ENCODE measurements around the gene OR10H4. TPM values are rescaled to one million over a fixed set of nuclear protein-coding genes. Genes with fewer than 3 reads are reported as not detected.
"Not testable (repeated sequence)": the region's sequence is repeated elsewhere in the genome, so short reads cannot be mapped to it uniquely, and the experiment has no call there.

Gene OR10H4
- total RNA-seq, 1 donor: not detected

- DNase-seq (ENCODE audit: low read depth in 2 of 3, low spot score in 2 of 3): no peak
Measured at GRCh38 chr19:15937771-15938170, 11.0 kb upstream of the OR10H4 start.

- DNase-seq (ENCODE audit: low read depth in 2 of 3, low spot score in 2 of 3): no peak
Measured at GRCh38 chr19:15944401-15944800, 4.4 kb upstream of the OR10H4 start.

- DNase-seq (ENCODE audit: low read depth in 2 of 3, low spot score in 2 of 3): no peak
Measured at GRCh38 chr19:15945301-15945700, 3.5 kb upstream of the OR10H4 start.

- DNase-seq (ENCODE audit: low read depth in 2 of 3, low spot score in 2 of 3): no peak
Measured at GRCh38 chr19:15954820-15955219, 6.0 kb downstream of the OR10H4 start.

GRCh38 chr19:15962319-15962718 is 13.5 kb downstream of the OR10H4 start:
- no peak for DNase-seq (ENCODE audit: low read depth in 2 of 3, low spot score in 2 of 3)

- DNase-seq (ENCODE audit: low read depth in 2 of 3, low spot score in 2 of 3): no peak
Measured at GRCh38 chr19:15964231-15964630, 15.4 kb downstream of the OR10H4 start.

- DNase-seq (ENCODE audit: low read depth in 2 of 3, low spot score in 2 of 3): no peak
Measured at GRCh38 chr19:15971224-15971780, 22.5 kb downstream of the OR10H4 start.

- DNase-seq (ENCODE audit: low read depth in 2 of 3, low spot score in 2 of 3): not testable (repeated sequence)
Measured at GRCh38 chr19:15972043-15972442, 23.2 kb downstream of the OR10H4 start.

GRCh38 chr19:15974856-15975255 is 26.0 kb downstream of the OR10H4 start:
- no peak for DNase-seq (ENCODE audit: low read depth in 2 of 3, low spot score in 2 of 3)

GRCh38 chr19:15976836-15977689 is 28.3 kb downstream of the OR10H4 start:
- peak in 1 of 3 donors; percentile 10 for DNase-seq (ENCODE audit: low read depth in 2 of 3, low spot score in 2 of 3)

GRCh38 chr19:15977690-15978089 is 28.9 kb downstream of the OR10H4 start:
- no peak for DNase-seq (ENCODE audit: low read depth in 2 of 3, low spot score in 2 of 3)

- DNase-seq (ENCODE audit: low read depth in 2 of 3, low spot score in 2 of 3): no peak
Measured at GRCh38 chr19:15979293-15979692, 30.5 kb downstream of the OR10H4 start.

- not testable (repeated sequence) for DNase-seq (ENCODE audit: low read depth in 2 of 3, low spot score in 2 of 3)
Measured at GRCh38 chr19:15985831-15986230, 37.0 kb downstream of the OR10H4 start.

- DNase-seq (ENCODE audit: low read depth in 2 of 3, low spot score in 2 of 3): peak in 1 of 3 donors; percentile 59
Measured at GRCh38 chr19:15986701-15987100, 37.9 kb downstream of the OR10H4 start.

GRCh38 chr19:15989889-15990288 is 41.1 kb downstream of the OR10H4 start:
- DNase-seq (ENCODE audit: low read depth in 2 of 3, low spot score in 2 of 3): no peak

GRCh38 chr19:15991602-15992001 is 42.8 kb downstream of the OR10H4 start:
- DNase-seq (ENCODE audit: low read depth in 2 of 3, low spot score in 2 of 3): no peak

GRCh38 chr19:15992014-15992413 is 43.2 kb downstream of the OR10H4 start:
- DNase-seq (ENCODE audit: low read depth in 2 of 3, low spot score in 2 of 3): no peak

GRCh38 chr19:15995536-15995935 is 46.7 kb downstream of the OR10H4 start:
- DNase-seq (ENCODE audit: low read depth in 2 of 3, low spot score in 2 of 3): no peak

GRCh38 chr19:15998166-15998565 is 49.4 kb downstream of the OR10H4 start:
- no peak for DNase-seq (ENCODE audit: low read depth in 2 of 3, low spot score in 2 of 3)
